Testis (tissue), 3 donors: ENCODE data around the gene XYLT1. TPM values are rescaled to one million over a fixed set of nuclear protein-coding genes. Genes with fewer than 3 reads are reported as not detected.

Experiments
- DNase-seq: peaks from one replicate; pipeline ENCODE4 v3.0.0-alpha.2; 2019
- H3K27ac ChIP-seq, 2 donors: fragments of 200-600 bp; sonication (generic); one replicate each; pipeline ENCODE4 v1.5.1; 2019
- H3K27me3 ChIP-seq: fragments of 200-600 bp; sonication (generic); one replicate; pipeline ENCODE4 v1.5.1; 2019
- H3K36me3 ChIP-seq: fragments of 200-600 bp; sonication (generic); one replicate; pipeline ENCODE4 v1.5.1; 2017; ENCODE audit warnings: low read depth; ENCODE audit errors: missing control alignments
- H3K4me1 ChIP-seq: fragments of 200-600 bp; sonication (generic); one replicate; pipeline ENCODE4 v1.5.1; 2019
- H3K4me3 ChIP-seq, 2 donors: fragments of 200-600 bp; sonication (generic); one replicate each; pipeline ENCODE4 v1.5.1; 2017 to 2019
- H3K9me3 ChIP-seq: fragments of 200-600 bp; sonication (generic); one replicate; pipeline ENCODE4 v1.5.1; 2017
- POLR2A ChIP-seq: fragments of 450-650 bp; IDR thresholded peaks from one replicate; pipeline ENCODE4 v1.6.1; 2017; ENCODE audit warnings: antibody characterized with exemption, mild to moderate bottlenecking, moderate library complexity
- WGBS, 2 donors: methylation state at CpG; one replicate each; pipeline ENCODE4 v1.1.5; 2018; 5-methylcytosine and 5-hydroxymethylcytosine counted together
- intact Hi-C: fragments of 100-400 bp; cut with DNase I; formaldehyde crosslinking; loops from one replicate; pipeline ENCODE4 v1.15.1; 2023; ENCODE audit warnings: low total_unique reads
- polyA plus RNA-seq: library from polyadenylated mRNA; stranded (reverse); fragments of 350-450 nt; fragmentation: Illumina TruSeq; extraction: RNeasy Lipid Tissue Mini Kit (QIAGEN cat#74804); gene quantifications from one replicate; pipeline ENCODE4 v1.2.3, GENCODE V29; 2014; ENCODE audit warnings: low read depth, low replicate concordance; ENCODE audit not compliant: insufficient read depth
- total RNA-seq, 2 donors: library from RNA; depleted of rRNA; stranded (reverse); fragments of >200 nt; gene quantifications; one replicate each; pipeline ENCODE4 v1.2.3, GENCODE V29; 2016
- TF ChIP-seq, protein P1 (sequence below), 3 experiments: fragments of 450-650 bp in 2 of 3; fragments of 200-600 bp in 1 of 3; sonication (generic) in 1 of 3; IDR thresholded peaks; one replicate each; pipeline ENCODE4 v1.5.1; 2016 to 2019; ENCODE audit warnings: antibody characterized with exemption in 3 of 3, mild to moderate bottlenecking in 2 of 3, moderate library complexity in 1 of 3

The XYLT1 gene
- total and polyA plus RNA-seq, 3 donors from 2014 or later: 6.5 to 20.7 (median 13.6) TPM

DNA sequence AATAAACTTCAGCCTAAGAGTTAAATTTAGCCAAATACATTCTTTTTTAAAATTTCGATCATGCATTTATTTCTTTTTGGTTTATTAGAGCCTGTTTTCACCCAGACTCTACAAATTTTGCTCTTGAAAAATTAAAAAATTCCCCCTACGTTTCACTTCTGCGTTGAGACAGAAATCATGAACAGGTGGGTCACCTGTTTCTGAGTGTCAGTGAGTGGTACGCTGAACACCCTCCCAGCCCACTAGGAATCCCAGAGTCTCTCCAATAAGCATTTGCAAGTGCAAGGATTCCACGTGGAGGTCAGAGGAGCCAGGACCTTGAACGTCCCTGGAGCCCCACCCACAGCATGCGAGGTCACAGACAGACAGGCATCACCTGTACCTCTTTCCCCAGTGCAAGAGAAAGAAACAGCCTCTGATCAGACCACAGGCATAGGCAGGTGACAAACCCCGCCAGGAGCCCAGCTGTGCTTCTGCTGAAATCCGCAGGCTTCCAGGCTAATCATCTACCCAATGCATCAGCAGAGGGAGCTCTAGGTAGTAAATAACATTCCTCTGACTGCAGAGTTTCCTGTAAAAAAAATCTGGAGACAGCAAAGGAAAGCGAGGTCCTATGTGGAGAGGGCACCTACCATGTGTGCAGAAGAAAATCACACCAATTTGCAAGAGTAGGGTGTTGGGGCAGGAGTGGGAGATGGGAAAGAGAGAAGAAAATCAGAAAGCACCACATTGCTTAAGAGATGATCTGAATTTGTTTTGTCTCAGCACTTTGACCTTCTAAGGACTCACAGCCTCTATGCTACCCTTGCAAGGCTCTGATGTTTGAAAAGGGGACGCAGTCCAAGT is 5.9 kb upstream of the XYLT1 start:
- 43 to 47% methylated on average over 10 to 11 of the region's 11 CpGs for WGBS, 2 donors
- H3K27ac ChIP-seq: no peak overlapping the region
- intact Hi-C loops: no loop called here
- DNase-seq: peak; percentile 59
- H3K4me3 ChIP-seq: no peak overlapping the region
- H3K27me3 ChIP-seq: no peaks in the 10 kb centered on the region
- no peaks in the 10 kb centered on the region for H3K36me3 ChIP-seq
- H3K9me3 ChIP-seq: no peaks in the 10 kb centered on the region
- peaks cover 11% of the 10 kb centered on the region for H3K4me1 ChIP-seq
- no peak for TF ChIP-seq POLR2A
- TF ChIP-seq, protein P1, sequence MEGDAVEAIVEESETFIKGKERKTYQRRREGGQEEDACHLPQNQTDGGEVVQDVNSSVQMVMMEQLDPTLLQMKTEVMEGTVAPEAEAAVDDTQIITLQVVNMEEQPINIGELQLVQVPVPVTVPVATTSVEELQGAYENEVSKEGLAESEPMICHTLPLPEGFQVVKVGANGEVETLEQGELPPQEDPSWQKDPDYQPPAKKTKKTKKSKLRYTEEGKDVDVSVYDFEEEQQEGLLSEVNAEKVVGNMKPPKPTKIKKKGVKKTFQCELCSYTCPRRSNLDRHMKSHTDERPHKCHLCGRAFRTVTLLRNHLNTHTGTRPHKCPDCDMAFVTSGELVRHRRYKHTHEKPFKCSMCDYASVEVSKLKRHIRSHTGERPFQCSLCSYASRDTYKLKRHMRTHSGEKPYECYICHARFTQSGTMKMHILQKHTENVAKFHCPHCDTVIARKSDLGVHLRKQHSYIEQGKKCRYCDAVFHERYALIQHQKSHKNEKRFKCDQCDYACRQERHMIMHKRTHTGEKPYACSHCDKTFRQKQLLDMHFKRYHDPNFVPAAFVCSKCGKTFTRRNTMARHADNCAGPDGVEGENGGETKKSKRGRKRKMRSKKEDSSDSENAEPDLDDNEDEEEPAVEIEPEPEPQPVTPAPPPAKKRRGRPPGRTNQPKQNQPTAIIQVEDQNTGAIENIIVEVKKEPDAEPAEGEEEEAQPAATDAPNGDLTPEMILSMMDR (IDR thresholded peaks at IDR 0.05): peak; percentile 10 to 27 (median 23)

DNA sequence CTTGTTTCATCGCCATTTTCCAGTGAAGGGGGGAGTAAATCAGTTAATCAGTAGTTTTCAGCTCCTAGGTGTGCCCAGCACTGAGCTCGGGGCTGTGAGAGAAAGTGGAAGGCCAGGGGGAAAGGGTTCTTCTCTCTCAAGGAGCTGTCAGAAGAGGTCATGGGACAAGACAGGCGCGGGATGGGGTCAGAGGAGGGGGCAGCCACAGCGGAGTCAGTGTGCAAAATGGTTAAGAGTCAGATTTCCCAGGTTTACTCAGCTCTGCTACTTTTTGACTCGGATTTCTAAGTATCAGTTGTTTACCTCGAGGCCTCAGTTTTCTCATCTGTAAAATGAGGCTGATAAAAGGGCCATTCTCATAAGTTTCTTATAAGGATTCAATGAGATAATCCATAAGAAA is 4.3 kb upstream of the XYLT1 start:
- H3K4me3 ChIP-seq: no peak overlapping the region
- TF ChIP-seq POLR2A: no peak
- TF ChIP-seq, protein P1 (IDR thresholded peaks at IDR 0.05): no peak
- WGBS, 2 donors: 60 to 71% methylated on average over 7 of the region's 7 CpGs
- no peak for DNase-seq
- H3K27ac ChIP-seq: no peak overlapping the region
- H3K36me3 ChIP-seq: no peaks in the 10 kb centered on the region
- no peaks in the 10 kb centered on the region for H3K27me3 ChIP-seq
- intact Hi-C loops: no loop called here
- peaks cover 19% of the 10 kb centered on the region for H3K4me1 ChIP-seq
- no peaks in the 10 kb centered on the region for H3K9me3 ChIP-seq

DNA sequence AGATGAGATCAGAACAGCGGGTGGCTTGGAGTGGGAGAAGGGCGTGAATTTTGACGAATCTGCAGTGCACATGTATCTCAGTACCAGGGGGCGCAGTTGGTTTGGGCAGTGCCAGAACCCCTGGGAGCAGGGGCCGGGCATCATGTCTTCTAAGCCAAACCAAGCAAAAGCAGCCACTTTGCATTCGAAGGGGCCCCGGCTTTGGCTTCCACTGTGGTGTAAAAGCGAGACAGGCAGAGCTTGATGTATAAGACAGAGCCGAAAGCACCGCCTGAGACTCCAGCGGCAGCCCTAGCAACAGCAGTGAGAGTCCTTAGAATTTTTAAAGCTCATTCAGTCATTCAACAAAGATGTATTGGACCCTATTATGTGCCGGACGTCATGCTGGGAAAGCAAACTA is 3.8 kb upstream of the XYLT1 start:
- DNase-seq: no peak
- TF ChIP-seq, protein P1 (IDR thresholded peaks at IDR 0.05): no peak
- H3K4me3 ChIP-seq: no peak overlapping the region
- intact Hi-C loops: no loop called here
- 47 to 59% methylated on average over 13 of the region's 13 CpGs for WGBS, 2 donors
- no peaks in the 10 kb centered on the region for H3K36me3 ChIP-seq
- H3K9me3 ChIP-seq: no peaks in the 10 kb centered on the region
- H3K4me1 ChIP-seq: peaks cover 19% of the 10 kb centered on the region
- H3K27ac ChIP-seq: no peak overlapping the region
- no peaks in the 10 kb centered on the region for H3K27me3 ChIP-seq

DNA sequence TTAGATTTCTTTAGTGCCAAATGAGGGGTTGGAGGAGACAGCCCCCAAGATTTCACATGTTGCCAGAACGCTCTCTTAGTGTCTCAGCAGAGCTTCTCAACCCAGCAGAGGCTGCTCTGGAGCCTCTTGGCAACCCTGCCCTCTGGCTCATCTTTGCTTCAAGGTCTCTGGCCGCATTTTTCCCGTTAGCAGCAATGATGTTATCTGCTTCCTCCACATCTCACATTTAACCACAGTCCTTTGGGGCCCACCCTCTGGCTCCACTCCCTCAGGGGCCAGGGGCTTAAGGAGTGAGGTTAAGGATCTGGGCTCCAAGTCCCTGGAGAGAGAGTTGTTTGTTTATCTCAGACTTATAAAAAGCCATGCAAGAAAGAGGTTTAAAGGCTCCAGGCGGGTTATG is 3.3 kb upstream of the XYLT1 start:
- peak; percentile 58 for DNase-seq
- no peak overlapping the region for H3K4me3 ChIP-seq
- WGBS, 2 donors: 22 to 26% methylated on average over 4 of the region's 4 CpGs
- no peak for TF ChIP-seq POLR2A
- TF ChIP-seq, protein P1 (IDR thresholded peaks at IDR 0.05): no peak
- H3K36me3 ChIP-seq: no peaks in the 10 kb centered on the region
- peaks cover 19% of the 10 kb centered on the region for H3K4me1 ChIP-seq
- no peaks in the 10 kb centered on the region for H3K9me3 ChIP-seq
- intact Hi-C loops: no loop called here
- no peaks in the 10 kb centered on the region for H3K27me3 ChIP-seq
- H3K27ac ChIP-seq: no peak overlapping the region
